Measurements from ENCODE around the gene CAPZB.

GRCh38 chr1:19493547-19493946 lies 8.2 kb upstream of the CAPZB start:
- TF ChIP-seq POLR2A (IDR thresholded peaks at IDR 0.05) (no peak), CTCF (IDR thresholded peaks at IDR 0.05) (no peak), POLR2AphosphoS5 (IDR thresholded peaks at IDR 0.05) (no peak)

Data from sigmoid colon (tissue), 4 donors.